SK-N-SH treated with all-trans-retinoic acid at 6 μM for 48 hours (cell line): ENCODE measurements around the gene IMPACT.

Experiments used
- BACH2 ChIP-seq: fragments of 250-450 bp; sonication (Bioruptor Pico); IDR thresholded peaks from 2 replicates; pipeline ENCODE4 v1.9.0; 2021; ENCODE audit warnings: mild to moderate bottlenecking, borderline replicate concordance
- CREB5 ChIP-seq: fragments of 250-450 bp; sonication (Bioruptor Pico); IDR thresholded peaks from 2 replicates; pipeline ENCODE4 v1.5.1; 2020; ENCODE audit warnings: low read depth, mild to moderate bottlenecking, moderate library complexity
- ESRRG ChIP-seq: fragments of 250-450 bp; sonication (Bioruptor Pico); IDR thresholded peaks from 2 replicates; pipeline ENCODE4 v1.6.1; 2021; ENCODE audit warnings: mild to moderate bottlenecking
- PPARA ChIP-seq: fragments of 250-450 bp; sonication (Bioruptor Pico); IDR thresholded peaks from 2 replicates; pipeline ENCODE4 v1.5.0; 2020; ENCODE audit warnings: mild to moderate bottlenecking, borderline replicate concordance
- RARB ChIP-seq: fragments of 250-450 bp; sonication (Bioruptor Pico); IDR thresholded peaks from 2 replicates; pipeline ENCODE4 v1.8.0; 2021; ENCODE audit warnings: mild to moderate bottlenecking, moderate library complexity
- ZNF565 ChIP-seq: fragments of 450-650 bp; formaldehyde crosslinking; conservative IDR thresholded peaks from 2 replicates; pipeline ENCODE4 v1.5.0; 2020; ENCODE audit warnings: low read depth, mild to moderate bottlenecking, moderate library complexity
- ZNF8 ChIP-seq: fragments of 450-650 bp; formaldehyde crosslinking; IDR thresholded peaks from 2 replicates; pipeline ENCODE4 v1.5.0; 2020; ENCODE audit warnings: mild to moderate bottlenecking, moderate library complexity

GRCh38 chr18:24432618-24433017, 6.1 kb downstream of the IMPACT start:
- TF ChIP-seq CREB5 (CRISPR knock-in tag) (no peak), RARB (no peak), ESRRG (CRISPR knock-in tag) (no peak), ZNF565 (no peak), ZNF8 (no peak), PPARA (CRISPR knock-in tag) (no peak), BACH2 (CRISPR knock-in tag) (no peak)
